ENCODE measurements around the gene DMD. TPM values are rescaled to one million over a fixed set of nuclear protein-coding genes. Genes with fewer than 3 reads are reported as not detected.

Gene DMD
- total RNA-seq, 1 donor from 2014 or later = 9.7 TPM

GRCh38 chrX:33045882-33046281 lies 165.5 kb downstream of the DMD start:
- H3K27ac Mint-ChIP-seq (ENCODE audit: unreplicated experiment) = no peak overlapping the region
- no peaks in the 10 kb centered on the region for H3K27me3 Mint-ChIP-seq (ENCODE audit: low read depth)
- no peak overlapping the region for H3K4me3 Mint-ChIP-seq
- DNase-seq (ENCODE audit: low read depth, low spot score) = no peak
- H3K4me1 Mint-ChIP-seq = no peaks in the 10 kb centered on the region
- TF ChIP-seq, protein P1, sequence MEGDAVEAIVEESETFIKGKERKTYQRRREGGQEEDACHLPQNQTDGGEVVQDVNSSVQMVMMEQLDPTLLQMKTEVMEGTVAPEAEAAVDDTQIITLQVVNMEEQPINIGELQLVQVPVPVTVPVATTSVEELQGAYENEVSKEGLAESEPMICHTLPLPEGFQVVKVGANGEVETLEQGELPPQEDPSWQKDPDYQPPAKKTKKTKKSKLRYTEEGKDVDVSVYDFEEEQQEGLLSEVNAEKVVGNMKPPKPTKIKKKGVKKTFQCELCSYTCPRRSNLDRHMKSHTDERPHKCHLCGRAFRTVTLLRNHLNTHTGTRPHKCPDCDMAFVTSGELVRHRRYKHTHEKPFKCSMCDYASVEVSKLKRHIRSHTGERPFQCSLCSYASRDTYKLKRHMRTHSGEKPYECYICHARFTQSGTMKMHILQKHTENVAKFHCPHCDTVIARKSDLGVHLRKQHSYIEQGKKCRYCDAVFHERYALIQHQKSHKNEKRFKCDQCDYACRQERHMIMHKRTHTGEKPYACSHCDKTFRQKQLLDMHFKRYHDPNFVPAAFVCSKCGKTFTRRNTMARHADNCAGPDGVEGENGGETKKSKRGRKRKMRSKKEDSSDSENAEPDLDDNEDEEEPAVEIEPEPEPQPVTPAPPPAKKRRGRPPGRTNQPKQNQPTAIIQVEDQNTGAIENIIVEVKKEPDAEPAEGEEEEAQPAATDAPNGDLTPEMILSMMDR (conservative IDR thresholded peaks at IDR 0.05) = no peak
- H3K36me3 Mint-ChIP-seq (ENCODE audit: low read depth) = no peaks in the 10 kb centered on the region
- H3K9me3 Mint-ChIP-seq = peaks cover 4% of the 10 kb centered on the region

DNA sequence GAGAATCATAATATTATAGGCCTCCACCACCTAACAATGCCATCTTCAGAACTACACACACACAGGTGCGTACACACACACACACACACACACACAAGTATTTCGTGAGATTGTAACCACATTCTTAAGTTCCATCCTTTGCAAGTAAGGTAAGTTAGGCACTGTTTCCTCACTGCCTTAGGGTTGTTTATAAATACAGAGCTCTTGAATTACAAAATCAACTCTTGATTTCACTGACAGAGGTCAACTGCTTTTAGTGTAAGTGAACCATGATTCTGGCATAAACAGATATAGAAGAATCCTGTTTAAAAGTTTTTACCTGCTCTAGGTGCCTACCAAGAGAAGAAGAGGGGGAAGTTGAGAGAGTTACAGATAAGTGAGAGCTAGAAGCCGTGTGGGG lies 166.1 kb downstream of the DMD start:
- DNase-seq (ENCODE audit: low read depth, low spot score) = no peak
- no peak overlapping the region for H3K4me3 Mint-ChIP-seq
- peaks cover 4% of the 10 kb centered on the region for H3K9me3 Mint-ChIP-seq
- TF ChIP-seq, protein P1 (conservative IDR thresholded peaks at IDR 0.05) = no peak
- H3K27ac Mint-ChIP-seq (ENCODE audit: unreplicated experiment) = no peak overlapping the region
- no peaks in the 10 kb centered on the region for H3K27me3 Mint-ChIP-seq (ENCODE audit: low read depth)
- H3K36me3 Mint-ChIP-seq (ENCODE audit: low read depth) = no peaks in the 10 kb centered on the region
- no peaks in the 10 kb centered on the region for H3K4me1 Mint-ChIP-seq

DNA sequence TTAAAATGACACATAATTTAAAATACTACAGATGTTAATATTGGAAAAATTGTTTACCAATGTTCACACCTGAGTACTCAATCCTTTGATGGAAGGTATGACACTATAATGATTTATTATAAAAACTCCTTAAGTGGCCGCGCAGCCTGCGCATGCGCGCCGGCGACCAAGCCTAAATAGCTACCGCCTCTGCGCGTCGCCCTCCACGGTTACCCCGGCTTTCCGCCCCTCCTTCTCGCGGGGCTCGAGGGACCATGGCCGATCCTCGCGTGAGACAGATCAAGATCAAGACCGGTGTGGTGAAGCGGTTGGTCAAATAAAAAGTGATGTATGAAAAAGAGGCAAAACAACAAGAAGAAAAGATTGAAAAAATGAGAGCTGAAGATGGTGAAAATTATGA lies 170.2 kb downstream of the DMD start:
- DNase-seq (ENCODE audit: low read depth, low spot score) = no peak
- Mint-ChIP-seq H3K27ac (ENCODE audit: unreplicated experiment) (no peak overlapping the region), H3K36me3 (ENCODE audit: low read depth) (no peaks in the 10 kb centered on the region), H3K4me3 (no peak overlapping the region), H3K4me1 (no peaks in the 10 kb centered on the region), H3K27me3 (ENCODE audit: low read depth) (no peaks in the 10 kb centered on the region), H3K9me3 (peaks cover 4% of the 10 kb centered on the region)
- TF ChIP-seq, protein P1 (conservative IDR thresholded peaks at IDR 0.05) = no peak

DNA sequence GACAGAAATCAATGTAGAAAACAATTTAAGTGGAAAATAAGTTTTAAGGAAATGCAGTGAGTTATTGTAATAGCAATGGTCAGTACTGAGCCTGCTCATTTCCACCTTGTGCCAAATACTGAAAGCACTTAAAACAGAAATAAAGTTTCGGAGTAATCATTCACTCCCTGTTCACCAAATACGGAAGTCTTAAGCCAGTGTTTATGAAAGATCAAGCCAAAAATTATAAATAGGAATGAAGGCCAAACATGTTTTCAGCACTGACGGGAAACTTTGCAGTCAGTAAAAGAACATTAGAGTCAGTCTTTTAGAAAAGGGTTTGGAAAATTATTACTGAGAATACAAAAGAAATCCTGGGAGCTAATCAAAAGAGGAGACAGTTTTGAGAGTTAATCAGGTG lies 178.6 kb downstream of the DMD start:
- Mint-ChIP-seq H3K9me3 (no peaks in the 10 kb centered on the region), H3K36me3 (ENCODE audit: low read depth) (no peaks in the 10 kb centered on the region), H3K27ac (ENCODE audit: unreplicated experiment) (no peak overlapping the region), H3K27me3 (ENCODE audit: low read depth) (no peaks in the 10 kb centered on the region), H3K4me3 (no peak overlapping the region), H3K4me1 (no peaks in the 10 kb centered on the region)
- DNase-seq (ENCODE audit: low read depth, low spot score) = no peak
- TF ChIP-seq, protein P1 (conservative IDR thresholded peaks at IDR 0.05) = no peak

DNA sequence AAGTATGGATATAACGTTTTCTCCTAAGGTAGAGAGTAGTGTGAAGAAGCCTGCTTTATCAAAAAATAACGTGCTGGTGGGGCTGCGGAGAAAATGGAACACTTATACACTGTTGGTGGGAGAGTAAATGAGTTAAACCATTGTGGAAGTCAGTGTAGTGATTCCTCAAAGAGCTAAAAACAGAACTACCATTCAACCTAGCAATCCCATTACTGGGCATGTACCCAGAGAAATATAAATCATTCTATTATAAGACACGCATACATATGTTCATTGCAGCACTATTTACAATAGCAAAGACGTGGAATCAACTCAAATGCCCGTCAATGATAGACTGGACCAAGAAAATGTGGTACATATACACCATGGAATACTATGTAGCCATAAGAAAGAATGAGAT lies 196.4 kb downstream of the DMD start:
- H3K27ac Mint-ChIP-seq (ENCODE audit: unreplicated experiment) = no peak overlapping the region
- no peak overlapping the region for H3K4me3 Mint-ChIP-seq
- H3K4me1 Mint-ChIP-seq = no peaks in the 10 kb centered on the region
- no peaks in the 10 kb centered on the region for H3K36me3 Mint-ChIP-seq (ENCODE audit: low read depth)
- H3K9me3 Mint-ChIP-seq = peaks cover 4% of the 10 kb centered on the region
- H3K27me3 Mint-ChIP-seq (ENCODE audit: low read depth) = no peaks in the 10 kb centered on the region
- no peak for DNase-seq (ENCODE audit: low read depth, low spot score)
- TF ChIP-seq, protein P1 (conservative IDR thresholded peaks at IDR 0.05) = no peak

- TF ChIP-seq, protein P1 (conservative IDR thresholded peaks at IDR 0.05) = no peak
- no peak for DNase-seq (ENCODE audit: low read depth, low spot score)
- Mint-ChIP-seq H3K36me3 (ENCODE audit: low read depth) (no peaks in the 10 kb centered on the region), H3K4me1 (no peaks in the 10 kb centered on the region), H3K4me3 (no peak overlapping the region), H3K9me3 (peaks cover 4% of the 10 kb centered on the region), H3K27ac (ENCODE audit: unreplicated experiment) (no peak overlapping the region), H3K27me3 (ENCODE audit: low read depth) (no peaks in the 10 kb centered on the region)
Observed at GRCh38 chrX:33014086-33014485, 197.3 kb downstream of the DMD start.
